Measurements from ENCODE around the gene RHOH. TPM values are rescaled to one million over a fixed set of nuclear protein-coding genes. Genes with fewer than 3 reads are reported as not detected.
A peak's percentile ranks its signal among the peaks of the same experiment; 100 is the strongest.

Gene RHOH
- total and polyA plus RNA-seq, 10 of the 15 experiments (the other 5 are each of a cell fraction or from before 2014, with no cell fraction given): 46.5 to 120 (median 57.9) TPM

DNA sequence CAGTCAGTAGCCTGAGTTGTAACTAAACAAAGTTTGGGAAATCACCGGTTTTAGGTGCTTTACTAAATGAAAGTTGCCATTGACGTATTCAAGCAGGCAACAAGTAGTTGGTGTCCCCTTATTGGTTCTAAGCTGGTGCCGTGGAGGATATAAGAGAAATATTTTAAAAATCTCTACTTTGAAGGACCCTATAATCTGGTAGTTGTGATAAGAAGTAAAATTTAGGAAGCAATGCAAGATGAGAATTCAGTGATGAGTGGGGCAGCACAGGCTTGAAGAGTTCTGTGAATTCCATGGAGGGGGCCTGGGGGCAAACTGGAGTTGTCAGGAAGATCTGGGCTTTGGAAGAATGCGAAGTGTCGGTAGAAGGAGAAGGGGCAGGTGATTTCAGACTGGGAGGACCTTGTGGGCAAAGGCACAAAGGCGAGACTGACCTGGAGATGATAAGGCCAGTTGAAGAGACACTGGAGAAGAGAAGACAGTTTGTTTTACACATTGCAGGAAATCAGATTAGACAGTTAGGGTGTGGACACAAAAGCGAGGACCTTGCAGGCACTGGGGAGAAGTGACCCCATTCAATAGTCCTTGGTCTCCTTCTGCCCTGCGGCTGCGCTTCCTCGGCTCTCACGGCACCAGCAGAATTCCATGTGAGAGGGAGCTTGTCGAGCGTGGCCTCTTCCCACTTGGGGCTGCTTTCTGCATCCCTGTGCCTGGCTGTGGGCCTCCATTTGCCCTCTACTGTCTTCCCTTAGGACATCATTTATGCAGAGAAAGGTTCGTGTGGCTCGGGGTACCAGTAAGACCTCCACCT is 1.3 kb downstream of the RHOH start (continued):
- 0 out of 2 replicates have a peak, but pooled peaks have one; percentile 63 for TF ChIP-seq WRNIP1 (IDR thresholded peaks at IDR 0.05; ENCODE audit: borderline replicate concordance, low read depth, low read length)
- TF ChIP-seq MXI1 (IDR thresholded peaks at IDR 0.05; ENCODE audit: low read depth, low read length): peak; percentile 40
- no peak for TF ChIP-seq GATAD2B (conservative IDR thresholded peaks at IDR 0.05; ENCODE audit: low read depth)
- no peak for TF ChIP-seq USF2 (IDR thresholded peaks at IDR 0.05; ENCODE audit: borderline replicate concordance, low read depth, low read length)
- TF ChIP-seq BMI1 (IDR thresholded peaks at IDR 0.05; ENCODE audit: borderline replicate concordance): no peak
- TF ChIP-seq STAT3 (IDR thresholded peaks at IDR 0.05; ENCODE audit: low read depth, low read length): no peak
- no peak for TF ChIP-seq MEF2A (IDR thresholded peaks at IDR 0.05; ENCODE audit: insufficient read depth, low read depth, low read length)
- no peak for TF ChIP-seq TCF3 (IDR thresholded peaks at IDR 0.05; ENCODE audit: borderline replicate concordance, insufficient read depth, low read depth, low read length)
- TF ChIP-seq ZNF207 (IDR thresholded peaks at IDR 0.05; ENCODE audit: borderline replicate concordance): no peak
- no peak for TF ChIP-seq ZNF592 (IDR thresholded peaks at IDR 0.05)
- no peak for TF ChIP-seq RUNX3 (IDR thresholded peaks at IDR 0.05; ENCODE audit: low read length)
- TF ChIP-seq DPF2 (IDR thresholded peaks at IDR 0.05): no peak
- TF ChIP-seq MEF2B (IDR thresholded peaks at IDR 0.05; ENCODE audit: partially characterized antibody, poor library complexity, severe bottlenecking): no peak
- TF ChIP-seq, protein P1, sequence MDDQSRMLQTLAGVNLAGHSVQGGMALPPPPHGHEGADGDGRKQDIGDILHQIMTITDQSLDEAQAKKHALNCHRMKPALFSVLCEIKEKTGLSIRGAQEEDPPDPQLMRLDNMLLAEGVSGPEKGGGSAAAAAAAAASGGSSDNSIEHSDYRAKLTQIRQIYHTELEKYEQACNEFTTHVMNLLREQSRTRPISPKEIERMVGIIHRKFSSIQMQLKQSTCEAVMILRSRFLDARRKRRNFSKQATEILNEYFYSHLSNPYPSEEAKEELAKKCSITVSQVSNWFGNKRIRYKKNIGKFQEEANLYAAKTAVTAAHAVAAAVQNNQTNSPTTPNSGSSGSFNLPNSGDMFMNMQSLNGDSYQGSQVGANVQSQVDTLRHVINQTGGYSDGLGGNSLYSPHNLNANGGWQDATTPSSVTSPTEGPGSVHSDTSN (IDR thresholded peaks at IDR 0.05; ENCODE audit: insufficient replicate concordance, low read depth, low read length): no peak
- TF ChIP-seq ATF2 (IDR thresholded peaks at IDR 0.05; ENCODE audit: low read length): no peak
- TF ChIP-seq POLR2AphosphoS5 (IDR thresholded peaks at IDR 0.05; ENCODE audit: low read length): peak; percentile 94
- no peak for TF ChIP-seq NR2C2 (IDR thresholded peaks at IDR 0.05; ENCODE audit: borderline replicate concordance, control insufficient read depth, insufficient read length, low read depth)
- TF ChIP-seq, protein P2, sequence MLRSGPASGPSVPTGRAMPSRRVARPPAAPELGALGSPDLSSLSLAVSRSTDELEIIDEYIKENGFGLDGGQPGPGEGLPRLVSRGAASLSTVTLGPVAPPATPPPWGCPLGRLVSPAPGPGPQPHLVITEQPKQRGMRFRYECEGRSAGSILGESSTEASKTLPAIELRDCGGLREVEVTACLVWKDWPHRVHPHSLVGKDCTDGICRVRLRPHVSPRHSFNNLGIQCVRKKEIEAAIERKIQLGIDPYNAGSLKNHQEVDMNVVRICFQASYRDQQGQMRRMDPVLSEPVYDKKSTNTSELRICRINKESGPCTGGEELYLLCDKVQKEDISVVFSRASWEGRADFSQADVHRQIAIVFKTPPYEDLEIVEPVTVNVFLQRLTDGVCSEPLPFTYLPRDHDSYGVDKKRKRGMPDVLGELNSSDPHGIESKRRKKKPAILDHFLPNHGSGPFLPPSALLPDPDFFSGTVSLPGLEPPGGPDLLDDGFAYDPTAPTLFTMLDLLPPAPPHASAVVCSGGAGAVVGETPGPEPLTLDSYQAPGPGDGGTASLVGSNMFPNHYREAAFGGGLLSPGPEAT (IDR thresholded peaks at IDR 0.05; ENCODE audit: low read depth): 0 out of 2 replicates have a peak, but pooled peaks have one; percentile 44

Measured in GM12878 (cell line).